ENCODE results near the gene SLC66A1.

SLC66A1 gene

GRCh38 chr1:19324665-19324990 lies 12.5 kb downstream of the SLC66A1 start:
- no peak for DNase-seq (ENCODE audit: low spot score)
- no peak for FAIRE-seq

GRCh38 chr1:19325368-19325957 lies 13.3 kb downstream of the SLC66A1 start:
- FAIRE-seq = no peak

GRCh38 chr1:19325958-19326747 lies 14.0 kb downstream of the SLC66A1 start:
- FAIRE-seq = no peak
- no peak for DNase-seq (ENCODE audit: low spot score)

More at GRCh38 chr1:19325368-19325957, 13.3 kb downstream of the SLC66A1 start:
- no peak for DNase-seq (ENCODE audit: low spot score)

- no peak for FAIRE-seq
- no peak for DNase-seq (ENCODE audit: low spot score)
Observed at GRCh38 chr1:19326748-19327065, 14.6 kb downstream of the SLC66A1 start.

- DNase-seq (ENCODE audit: low spot score) (no peak), FAIRE-seq (no peak)
Observed at GRCh38 chr1:19327301-19327700, 15.2 kb downstream of the SLC66A1 start.

- DNase-seq (ENCODE audit: low spot score) (no peak), FAIRE-seq (no peak)
Observed at GRCh38 chr1:19327736-19328135, 15.6 kb downstream of the SLC66A1 start.

GRCh38 chr1:19328486-19328885 lies 16.4 kb downstream of the SLC66A1 start:
- FAIRE-seq (no peak), DNase-seq (ENCODE audit: low spot score) (no peak)

GRCh38 chr1:19329188-19329587 lies 17.1 kb downstream of the SLC66A1 start:
- FAIRE-seq (no peak), DNase-seq (ENCODE audit: low spot score) (no peak)

GRCh38 chr1:19329611-19330010 lies 17.5 kb downstream of the SLC66A1 start:
- DNase-seq (ENCODE audit: low spot score) (no peak), FAIRE-seq (no peak)

GRCh38 chr1:19330449-19331135 lies 18.5 kb downstream of the SLC66A1 start:
- DNase-seq (ENCODE audit: low spot score) (no peak), FAIRE-seq (no peak)

- FAIRE-seq = no peak
- DNase-seq (ENCODE audit: low spot score) = no peak
Observed at GRCh38 chr1:19331262-19331878, 19.2 kb downstream of the SLC66A1 start.

- DNase-seq (ENCODE audit: low spot score) = no peak
- no peak for FAIRE-seq
Observed at GRCh38 chr1:19332832-19333231, 20.7 kb downstream of the SLC66A1 start.

GRCh38 chr1:19333587-19334354 lies 21.6 kb downstream of the SLC66A1 start:
- DNase-seq (ENCODE audit: low spot score) = peak; percentile 11
- no peak for FAIRE-seq

- FAIRE-seq (no peak), DNase-seq (ENCODE audit: low spot score) (peak; percentile 76)
Observed at GRCh38 chr1:19336543-19336942, 24.4 kb downstream of the SLC66A1 start.

- DNase-seq (ENCODE audit: low spot score) = no peak
Observed at GRCh38 chr1:19337289-19337688, 25.2 kb downstream of the SLC66A1 start.

GRCh38 chr1:19338323-19338762 lies 26.2 kb downstream of the SLC66A1 start:
- DNase-seq (ENCODE audit: low spot score) (no peak), FAIRE-seq (no peak)

More at GRCh38 chr1:19337289-19337688, 25.2 kb downstream of the SLC66A1 start:
- no peak for FAIRE-seq

- DNase-seq (ENCODE audit: low spot score) = no peak
- FAIRE-seq = no peak
Observed at GRCh38 chr1:19339214-19339861, 27.2 kb downstream of the SLC66A1 start.

- DNase-seq (ENCODE audit: low spot score) (no peak), FAIRE-seq (no peak)
Observed at GRCh38 chr1:19340387-19340937, 28.3 kb downstream of the SLC66A1 start.

GRCh38 chr1:19341201-19342061 lies 29.3 kb downstream of the SLC66A1 start:
- FAIRE-seq = no peak
- DNase-seq (ENCODE audit: low spot score) = peak; percentile 57

Data from RCC 7860 (cell line).